GM19351 (cell line): ENCODE measurements around the gene S100A1.
"Not testable (repeated sequence)": the region's sequence is repeated elsewhere in the genome, so short reads cannot be mapped to it uniquely, and the experiment has no call there.

Experiments used
- ATAC-seq: cut with Tn5 transposase; IDR thresholded peaks from one replicate; pipeline ENCODE4 v1.9.1; 2021; ENCODE audit warnings: mild to moderate bottlenecking, moderate library complexity; ENCODE audit not compliant: unreplicated experiment

Gene S100A1

GRCh38 chr1:153627715-153628626, at the start of gene S100A1:
Gene S100A1, plus strand, starts transcription at chr1:153628434. Its CDS starts 2,088 bp downstream, at chr1:153630522.
- ATAC-seq, result no peak

- no peak for ATAC-seq
These were observed 49.7 kb upstream of the S100A1 start for GRCh38 chr1:153578490-153578889.

DNA sequence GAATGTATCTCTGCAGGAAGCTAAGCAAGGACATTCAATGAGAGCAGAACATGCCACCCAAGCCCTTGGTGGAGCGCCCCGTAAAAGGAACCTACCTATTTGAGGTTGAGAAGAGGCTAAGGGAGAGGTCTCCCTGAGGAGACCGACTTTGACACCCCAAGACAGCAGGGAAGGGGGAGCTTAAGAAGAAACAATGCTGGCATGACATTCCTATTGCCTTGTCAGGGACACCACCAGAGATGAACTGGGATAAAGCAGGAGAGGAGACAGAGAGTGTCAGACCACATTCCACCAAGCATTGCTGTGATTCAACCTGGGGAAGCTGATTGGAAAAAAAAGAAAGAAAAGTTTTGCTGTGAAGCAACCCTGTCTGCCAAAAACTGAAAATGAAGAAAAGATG, 49.3 kb upstream of the S100A1 start:
- ATAC-seq, result no peak

DNA sequence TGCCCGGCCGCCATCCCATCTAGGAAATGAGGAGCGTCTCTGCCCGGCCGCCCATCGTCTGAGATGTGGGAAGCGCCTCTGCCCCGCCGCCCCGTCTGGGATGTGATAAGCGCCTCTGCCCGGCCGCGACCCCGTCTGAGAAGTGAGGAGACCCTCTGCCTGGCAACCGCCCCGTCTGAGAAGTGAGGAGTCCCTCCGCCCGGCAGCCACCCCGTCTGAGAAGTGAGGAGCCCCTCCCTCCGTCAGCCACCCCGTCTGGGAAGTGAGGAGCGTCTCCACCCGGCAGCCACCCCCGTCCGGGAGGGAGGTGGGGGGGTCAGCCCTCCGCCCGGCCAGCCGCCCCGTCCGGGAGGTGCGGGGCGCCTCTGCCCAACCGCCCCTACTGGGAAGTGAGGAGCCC, 45.4 kb upstream of the S100A1 start:
- not testable (repeated sequence) for ATAC-seq

GRCh38 chr1:153583514-153583913, 44.7 kb upstream of the S100A1 start:
- ATAC-seq, result not testable (repeated sequence)

DNA sequence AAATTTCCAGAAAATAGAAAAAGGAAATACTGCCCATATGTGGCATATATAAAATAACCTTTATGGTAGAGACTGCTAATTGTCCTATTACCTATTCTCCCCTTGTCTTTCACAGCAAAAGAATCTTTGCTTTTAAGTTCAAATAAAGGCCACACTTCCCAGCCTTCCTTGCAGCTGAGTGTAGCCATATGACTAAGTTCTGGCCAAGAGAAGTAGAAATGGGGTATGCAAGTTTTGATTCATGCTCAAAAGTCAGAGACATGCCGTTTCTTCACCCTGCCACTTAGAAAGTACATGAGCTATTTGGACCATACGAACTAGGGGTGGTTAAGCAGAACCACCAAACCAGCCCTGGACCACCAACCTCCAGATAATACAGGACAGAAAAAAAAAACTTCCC, 44.3 kb upstream of the S100A1 start:
- ATAC-seq, result no peak

- no peak for ATAC-seq
These were observed 43.2 kb upstream of the S100A1 start for GRCh38 chr1:153585006-153585405.

GRCh38 chr1:153586347-153586746, 41.9 kb upstream of the S100A1 start:
- no peak for ATAC-seq

DNA sequence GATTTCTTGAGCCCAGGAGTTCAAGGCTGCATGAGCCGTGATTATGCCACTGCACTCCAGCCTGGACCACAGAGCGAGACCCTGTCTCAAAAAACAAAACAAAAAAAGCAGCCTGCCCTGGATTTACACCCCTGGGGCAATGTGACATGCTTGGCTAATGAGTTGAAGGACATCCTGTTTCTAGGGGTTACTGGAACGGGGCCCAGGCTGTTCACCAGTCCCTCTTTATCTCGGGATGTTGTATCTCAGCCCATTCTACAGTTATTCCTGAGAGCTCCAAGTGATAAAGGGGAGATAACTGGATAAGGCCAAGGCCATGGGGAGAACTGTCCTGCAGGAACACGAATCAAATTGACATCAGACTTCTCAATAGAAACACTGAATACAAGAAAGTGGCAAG, 40.9 kb upstream of the S100A1 start:
- ATAC-seq, result no peak

DNA sequence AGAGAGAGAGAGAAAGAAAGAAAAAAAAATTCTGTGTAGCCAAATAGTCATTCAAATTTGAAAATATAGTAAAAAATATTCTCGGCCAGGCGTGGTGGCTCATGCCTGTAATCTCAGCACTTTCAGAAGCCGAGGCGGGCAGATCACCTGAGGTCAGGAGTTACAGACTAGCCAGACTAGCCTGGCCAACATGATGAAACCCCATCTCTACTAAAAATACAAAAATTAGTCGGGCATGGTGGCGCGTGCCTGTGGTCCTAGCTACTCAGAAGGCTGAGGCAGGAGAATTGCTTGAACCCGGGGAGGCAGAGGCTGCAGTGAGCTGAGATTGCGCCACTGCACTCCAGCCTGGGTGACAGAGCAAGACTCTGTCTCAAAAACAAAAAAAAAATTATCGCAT, 40.2 kb upstream of the S100A1 start:
- ATAC-seq, result not testable (repeated sequence)

- no peak for ATAC-seq
These were observed 39.8 kb upstream of the S100A1 start for GRCh38 chr1:153588482-153588881.

DNA sequence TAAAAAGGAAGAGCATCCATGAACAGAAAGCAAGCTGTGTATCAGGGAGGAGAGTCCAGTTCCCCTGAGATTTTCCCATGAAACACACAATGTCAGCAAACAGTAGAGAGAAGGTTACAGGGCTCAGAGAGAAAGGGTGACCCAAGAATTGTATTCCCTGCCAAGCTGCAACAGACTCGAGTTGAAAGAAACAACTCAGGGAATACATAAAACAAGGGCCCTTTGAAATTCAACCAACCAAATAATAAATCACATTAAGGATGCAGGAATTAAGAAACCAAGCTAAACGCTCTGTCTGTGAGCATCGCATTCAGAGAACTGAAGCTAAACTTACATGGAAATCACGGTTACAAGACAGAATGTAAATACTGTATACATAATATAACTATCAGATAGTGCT, 35.5 kb upstream of the S100A1 start:
- ATAC-seq, result no peak

GRCh38 chr1:153597206-153597605, 31.0 kb upstream of the S100A1 start:
- ATAC-seq, result no peak

GRCh38 chr1:153598309-153599172, 29.7 kb upstream of the S100A1 start:
- peak; percentile 96 for ATAC-seq

DNA sequence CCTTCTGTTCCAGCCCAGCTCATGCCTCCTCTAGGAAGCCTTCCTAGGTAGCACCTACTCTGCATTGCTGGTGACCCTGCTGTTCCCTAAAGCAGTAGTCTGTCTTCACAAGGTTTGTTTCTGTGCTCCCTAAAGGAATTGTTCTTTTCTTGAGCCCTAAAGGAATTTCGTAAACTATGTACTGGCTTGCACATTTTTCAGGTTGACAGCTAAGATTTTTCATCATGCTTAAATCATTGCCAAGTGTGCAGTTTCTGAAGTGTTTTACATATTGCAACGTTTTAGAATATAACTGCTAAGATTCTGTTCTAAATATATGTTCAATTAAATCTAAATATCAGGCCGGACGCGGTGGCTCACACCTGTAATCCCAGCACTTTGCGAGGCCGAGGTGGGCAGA, 28.4 kb upstream of the S100A1 start:
- no peak for ATAC-seq

DNA sequence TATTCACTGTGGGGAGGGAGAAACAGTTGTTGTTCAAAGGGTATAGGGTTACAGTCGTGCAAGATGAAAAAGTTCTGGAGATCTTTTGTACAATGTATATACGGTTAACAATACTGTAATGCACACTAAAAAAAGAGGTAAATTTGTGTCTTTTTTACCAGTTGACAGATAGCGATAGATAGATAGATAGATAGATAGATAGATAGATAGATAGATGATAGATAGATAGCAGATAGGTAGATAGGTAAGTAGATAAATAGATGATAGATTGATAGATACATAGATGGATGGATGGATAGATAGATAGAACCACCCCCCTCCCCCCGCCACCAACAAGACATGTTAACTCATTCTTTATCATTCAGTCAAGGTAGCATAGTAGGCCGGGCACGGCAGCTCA, 25.5 kb upstream of the S100A1 start:
- ATAC-seq, result no peak

GRCh38 chr1:153606194-153606593, 22.0 kb upstream of the S100A1 start:
- ATAC-seq, result no peak

- no peak for ATAC-seq
These were observed 20.9 kb upstream of the S100A1 start for GRCh38 chr1:153607381-153607780.

DNA sequence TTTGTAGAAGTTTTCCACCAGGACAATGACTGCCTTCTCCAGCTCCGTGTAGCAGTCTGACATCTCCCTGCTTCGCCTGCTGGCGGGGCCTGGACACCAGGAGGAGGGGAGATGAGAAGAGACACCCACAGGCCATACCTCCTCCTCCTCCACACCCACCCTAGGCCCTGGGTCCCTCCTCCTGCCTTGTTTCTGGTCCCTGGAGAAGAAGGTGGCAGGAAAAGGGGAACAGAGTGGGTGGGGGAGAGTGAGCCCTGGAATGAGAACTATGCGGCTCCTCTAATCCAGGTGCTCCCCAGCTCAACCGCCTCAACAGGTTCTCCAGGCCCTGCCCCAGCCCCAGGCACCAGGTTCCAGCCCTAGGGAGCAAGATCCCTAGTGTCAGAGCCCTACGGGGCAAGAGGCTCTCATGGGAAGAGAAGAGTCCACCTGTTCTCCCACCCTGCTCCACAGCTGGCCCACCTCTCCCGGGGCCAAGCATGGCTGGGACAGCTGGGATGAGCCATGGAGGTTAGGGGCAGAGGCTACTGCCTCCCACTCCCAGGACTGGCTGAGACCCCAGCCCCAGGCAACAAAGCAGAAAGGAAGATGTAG, 20.0 kb upstream of the S100A1 start:
- ATAC-seq, result no peak

GRCh38 chr1:153608742-153609584, 19.3 kb upstream of the S100A1 start:
- ATAC-seq, result no peak

DNA sequence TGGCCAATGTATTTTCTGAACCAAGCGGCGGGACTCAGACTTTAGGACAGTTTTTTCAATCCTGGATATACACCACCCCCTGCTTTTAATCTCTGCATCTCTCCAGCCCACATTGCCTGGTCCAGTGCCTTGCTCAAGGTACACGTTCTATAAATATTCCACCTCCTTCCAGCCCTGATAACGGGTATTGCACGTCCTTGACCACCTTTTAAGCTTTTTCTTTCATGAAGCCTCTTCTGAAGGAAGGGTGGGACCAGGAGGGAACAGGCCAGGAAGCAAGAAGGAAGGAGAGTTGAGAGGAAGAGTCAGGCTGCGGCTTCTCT, 18.7 kb upstream of the S100A1 start:
- no peak for ATAC-seq
